HepG2 (cell line): ENCODE results near the gene TNFSF12. TPM values are rescaled to one million over a fixed set of nuclear protein-coding genes. Genes with fewer than 3 reads are reported as not detected.

ENCODE experiments used
- ETV6 ChIP-seq: sonication (generic); formaldehyde crosslinking; conservative IDR thresholded peaks from 2 replicates; pipeline ENCODE4 v1.4.0; 2020; ENCODE audit warnings: missing genetic modification reagents
- GRHL1 ChIP-seq: sonication (generic); formaldehyde crosslinking; conservative IDR thresholded peaks from 2 replicates; pipeline ENCODE4 v1.8.0; 2022; ENCODE audit warnings: missing genetic modification reagents
- HBP1 ChIP-seq: IDR thresholded peaks from 2 replicates; pipeline ENCODE4 v1.6.1; 2016; ENCODE audit warnings: low read depth, control low read depth
- HNRNPL ChIP-seq: fragments of 200-400 bp; formaldehyde crosslinking; IDR thresholded peaks from 2 replicates; pipeline ENCODE4 v1.6.1; 2017; ENCODE audit warnings: mild to moderate bottlenecking, low read depth, low read length
- MTA3 ChIP-seq: sonication (generic); formaldehyde crosslinking; IDR thresholded peaks from 2 replicates; pipeline ENCODE4 v1.4.0; 2020; ENCODE audit warnings: missing genetic modification reagents
- NPAS2 ChIP-seq: sonication (generic); formaldehyde crosslinking; IDR thresholded peaks from 2 replicates; pipeline ENCODE4 v1.8.0; 2022; ENCODE audit warnings: mild to moderate bottlenecking, missing genetic modification reagents, borderline replicate concordance
- PAXIP1 ChIP-seq: sonication (generic); formaldehyde crosslinking; conservative IDR thresholded peaks from 2 replicates; pipeline ENCODE4 v1.4.0; 2020; ENCODE audit warnings: mild to moderate bottlenecking, missing genetic modification reagents, moderate library complexity
- SMARCE1 ChIP-seq: fragments of 450-650 bp; IDR thresholded peaks from 2 replicates; pipeline ENCODE4 v1.6.1; 2017; ENCODE audit warnings: borderline replicate concordance
- ZNF12 ChIP-seq: sonication (generic); formaldehyde crosslinking; IDR thresholded peaks from 2 replicates; pipeline ENCODE4 v1.5.0; 2020; ENCODE audit warnings: missing genetic modification reagents
- ZNF333 ChIP-seq: sonication (generic); formaldehyde crosslinking; IDR thresholded peaks from 2 replicates; pipeline ENCODE4 v1.4.0; 2020; ENCODE audit warnings: mild to moderate bottlenecking, missing genetic modification reagents, borderline replicate concordance
- ZNF367 ChIP-seq: sonication (generic); formaldehyde crosslinking; IDR thresholded peaks from 2 replicates; pipeline ENCODE4 v1.4.0; 2020; ENCODE audit warnings: missing genetic modification reagents, borderline replicate concordance
- ZSCAN5A ChIP-seq: sonication (generic); formaldehyde crosslinking; IDR thresholded peaks from 2 replicates; pipeline ENCODE4 v1.8.0; 2022; ENCODE audit warnings: mild to moderate bottlenecking, missing genetic modification reagents, borderline replicate concordance
- ZXDC ChIP-seq: sonication (generic); formaldehyde crosslinking; IDR thresholded peaks from 2 replicates; pipeline ENCODE4 v1.5.0; 2020; ENCODE audit warnings: mild to moderate bottlenecking, missing genetic modification reagents
- polyA plus RNA-seq, 8 experiments: library from polyadenylated mRNA; depleted of rRNA in 3 of 8; stranded (reverse) in 7 of 8; unstranded in 1 of 8; fragments of >200 nt; fragmentation: Illumina TruSeq in 4 of 8; extraction: Trizol in 4 of 8; gene quantifications; 2 replicates each; pipeline versions ENCODE4 v1.2.1 to v1.2.3, GENCODE V29; 2011 to 2016; ENCODE audit warnings: low read depth in 4 of 8, missing spikeins in 1 of 8, mixed read lengths in 1 of 8; ENCODE audit not compliant: insufficient read depth in 1 of 8
- total RNA-seq, 5 experiments: library from RNA; depleted of rRNA; stranded (reverse); fragments of >200 nt; fragmentation: Illumina TruSeq; extraction: Trizol; gene quantifications; 2 replicates each; pipeline ENCODE4 v1.2.3, GENCODE V29; 2016; ENCODE audit warnings: low read depth in 1 of 5

TNFSF12 gene
- total and polyA plus RNA-seq, 2 of the 13 experiments (the other 11 are each of a cell fraction or from before 2014, with no cell fraction given): 0.93 to 7.2 TPM

- TF ChIP-seq ZSCAN5A (CRISPR knock-in tag) (peak; percentile 77; the same call in 1 of the 2 replicates), ZNF12 (CRISPR knock-in tag) (0 out of 2 replicates have a peak, but pooled peaks have one; percentile 13), ZNF367 (CRISPR knock-in tag) (peak; percentile 70; the same call in 1 of the 2 replicates), NPAS2 (CRISPR knock-in tag) (no peak), ETV6 (CRISPR knock-in tag) (peak; percentile 54), MTA3 (no peak), PAXIP1 (CRISPR knock-in tag) (no peak; the same call in 1 of the 2 replicates), ZNF333 (CRISPR knock-in tag) (no peak), HBP1 (CRISPR knock-in tag) (peak; percentile 95), GRHL1 (no peak), ZXDC (CRISPR knock-in tag) (no peak), SMARCE1 (no peak), HNRNPL (no peak)
These were observed 34.6 kb downstream of the TNFSF12 start, which contains the start of gene MPDU1 (continued) for GRCh38 chr17:7583253-7584109.
